ENCODE results near the gene ZNF485. TPM values are rescaled to one million over a fixed set of nuclear protein-coding genes. Genes with fewer than 3 reads are reported as not detected.

The ZNF485 gene
- total RNA-seq, 1 donor from 2014 or later = 5.4 TPM

- H3K4me3 ChIP-seq = no peak overlapping the region
- peaks cover under 1% of the 10 kb centered on the region for H3K4me1 ChIP-seq
- H3K36me3 ChIP-seq = peaks cover 0 to 41% of the 10 kb centered on the region in 2 donors
- H3K27me3 ChIP-seq = no peaks in the 10 kb centered on the region
- TF ChIP-seq, protein P1, sequence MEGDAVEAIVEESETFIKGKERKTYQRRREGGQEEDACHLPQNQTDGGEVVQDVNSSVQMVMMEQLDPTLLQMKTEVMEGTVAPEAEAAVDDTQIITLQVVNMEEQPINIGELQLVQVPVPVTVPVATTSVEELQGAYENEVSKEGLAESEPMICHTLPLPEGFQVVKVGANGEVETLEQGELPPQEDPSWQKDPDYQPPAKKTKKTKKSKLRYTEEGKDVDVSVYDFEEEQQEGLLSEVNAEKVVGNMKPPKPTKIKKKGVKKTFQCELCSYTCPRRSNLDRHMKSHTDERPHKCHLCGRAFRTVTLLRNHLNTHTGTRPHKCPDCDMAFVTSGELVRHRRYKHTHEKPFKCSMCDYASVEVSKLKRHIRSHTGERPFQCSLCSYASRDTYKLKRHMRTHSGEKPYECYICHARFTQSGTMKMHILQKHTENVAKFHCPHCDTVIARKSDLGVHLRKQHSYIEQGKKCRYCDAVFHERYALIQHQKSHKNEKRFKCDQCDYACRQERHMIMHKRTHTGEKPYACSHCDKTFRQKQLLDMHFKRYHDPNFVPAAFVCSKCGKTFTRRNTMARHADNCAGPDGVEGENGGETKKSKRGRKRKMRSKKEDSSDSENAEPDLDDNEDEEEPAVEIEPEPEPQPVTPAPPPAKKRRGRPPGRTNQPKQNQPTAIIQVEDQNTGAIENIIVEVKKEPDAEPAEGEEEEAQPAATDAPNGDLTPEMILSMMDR (IDR thresholded peaks at IDR 0.05) = no peak
- TF ChIP-seq POLR2A (IDR thresholded peaks at IDR 0.05) (no peak), POLR2AphosphoS5 (IDR thresholded peaks at IDR 0.05; ENCODE audit: insufficient read depth in 1 of 2, low read depth in 1 of 2) (no peak)
- H3K27ac ChIP-seq = no peak overlapping the region
- H3K9me3 ChIP-seq = peaks cover 13% of the 10 kb centered on the region
- intact Hi-C loops (cut with DNase I) = no loop called here
- no peak for DNase-seq (ENCODE audit: extremely low spot score in 2 of 2)
Measured at GRCh38 chr10:43616697-43617370, 10.6 kb downstream of the ZNF485 start.

- H3K4me3 ChIP-seq = no peak overlapping the region
- intact Hi-C loops (cut with DNase I) = no loop called here
Measured at GRCh38 chr10:43619368-43619767, 13.1 kb downstream of the ZNF485 start.

DNA sequence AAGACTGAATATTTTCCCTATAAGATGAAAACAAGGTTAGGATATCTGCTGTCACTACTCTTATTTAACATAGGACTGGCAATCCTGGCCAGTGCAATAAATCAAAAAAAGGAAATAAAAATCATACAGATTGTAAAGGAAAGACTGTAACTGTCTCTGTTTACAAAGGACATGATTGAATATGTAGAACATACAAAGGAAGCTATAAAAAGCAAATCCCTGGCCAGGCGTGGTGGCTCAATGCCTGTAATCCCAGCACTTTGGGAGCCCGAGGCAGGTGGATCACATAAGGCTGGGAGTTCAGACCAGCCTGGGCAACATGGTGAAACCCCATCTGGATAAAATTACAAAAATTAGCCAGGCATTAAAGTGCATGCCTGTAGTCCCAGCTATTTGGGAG, 15.8 kb downstream of the ZNF485 start:
- Histone ChIP-seq H3K4me3 (no peak overlapping the region), H3K4me1 (peaks cover 6% of the 10 kb centered on the region), H3K27me3 (no peaks in the 10 kb centered on the region), H3K9me3 (peaks cover 4% of the 10 kb centered on the region), H3K36me3 (peaks cover 0 to 5% of the 10 kb centered on the region in 2 donors), H3K27ac (no peak overlapping the region)
- DNase-seq (ENCODE audit: extremely low spot score in 2 of 2) = no peak
- TF ChIP-seq POLR2AphosphoS5 (IDR thresholded peaks at IDR 0.05; ENCODE audit: insufficient read depth in 1 of 2, low read depth in 1 of 2) (no peak), POLR2A (IDR thresholded peaks at IDR 0.05) (no peak)
- TF ChIP-seq, protein P1 (IDR thresholded peaks at IDR 0.05) = no peak
- intact Hi-C loops (cut with DNase I) = no loop called here

More at GRCh38 chr10:43619368-43619767, 13.1 kb downstream of the ZNF485 start:
- H3K9me3 ChIP-seq = peaks cover 13% of the 10 kb centered on the region
- no peaks in the 10 kb centered on the region for H3K27me3 ChIP-seq
- peaks cover 0 to 28% of the 10 kb centered on the region in 2 donors for H3K36me3 ChIP-seq
- no peak overlapping the region for H3K27ac ChIP-seq
- peaks cover 6% of the 10 kb centered on the region for H3K4me1 ChIP-seq
- no peak for DNase-seq (ENCODE audit: extremely low spot score in 2 of 2)
- TF ChIP-seq, protein P1 (IDR thresholded peaks at IDR 0.05) = no peak
- TF ChIP-seq POLR2AphosphoS5 (IDR thresholded peaks at IDR 0.05; ENCODE audit: insufficient read depth in 1 of 2, low read depth in 1 of 2) (no peak), POLR2A (IDR thresholded peaks at IDR 0.05) (no peak)

DNA sequence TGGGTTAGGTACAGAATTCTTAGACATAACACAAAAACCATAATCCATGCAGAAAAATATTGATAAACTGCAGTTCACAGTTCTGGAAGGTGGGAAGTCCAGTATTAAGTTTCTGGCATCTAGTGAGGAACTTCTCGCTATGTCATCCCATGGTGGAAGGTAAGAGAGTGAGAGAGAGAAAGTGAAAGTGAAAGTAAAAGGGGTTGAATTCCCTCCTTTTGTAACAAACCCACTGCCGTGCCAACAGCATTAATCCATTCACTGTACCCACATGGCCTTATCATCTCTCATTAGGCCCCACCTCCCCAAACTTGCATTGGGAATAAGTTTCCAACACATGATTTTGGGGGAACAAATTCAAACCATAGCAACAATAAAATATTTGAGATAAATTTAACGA, 17.1 kb downstream of the ZNF485 start:
- TF ChIP-seq POLR2A (IDR thresholded peaks at IDR 0.05) = no peak
- TF ChIP-seq, protein P1 (IDR thresholded peaks at IDR 0.05) = no peak
- no peak for TF ChIP-seq POLR2AphosphoS5 (IDR thresholded peaks at IDR 0.05; ENCODE audit: insufficient read depth in 1 of 2, low read depth in 1 of 2)
- intact Hi-C loops (cut with DNase I) = no loop called here
- peak overlapping the region in 1 of 2 donors; percentile 13 for H3K4me3 ChIP-seq
- no peaks in the 10 kb centered on the region for H3K9me3 ChIP-seq
- peaks cover 6% of the 10 kb centered on the region for H3K4me1 ChIP-seq
- DNase-seq (ENCODE audit: extremely low spot score in 2 of 2) = no peak
- no peaks in the 10 kb centered on the region for H3K36me3 ChIP-seq
- H3K27me3 ChIP-seq = no peaks in the 10 kb centered on the region
- no peak overlapping the region for H3K27ac ChIP-seq

DNA sequence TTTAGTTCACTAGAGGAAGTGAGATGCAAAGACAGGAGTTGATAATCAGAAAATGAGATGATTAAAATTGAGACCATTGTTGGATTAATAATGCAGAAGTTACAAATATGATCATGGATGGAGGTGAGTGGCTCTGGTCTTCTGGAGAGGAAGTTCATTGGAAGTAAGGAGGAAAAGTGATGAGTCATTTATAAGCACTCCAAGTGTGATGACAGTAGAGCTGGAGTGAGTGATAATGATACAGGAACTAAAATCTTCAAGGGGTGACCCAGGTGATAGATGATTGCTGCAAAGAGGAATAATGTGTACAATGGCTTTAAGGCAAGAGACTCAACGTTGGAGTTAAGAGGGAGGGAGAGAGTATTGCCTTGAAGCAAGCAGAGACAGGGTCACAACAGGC, 21.7 kb downstream of the ZNF485 start:
- no peak for DNase-seq (ENCODE audit: extremely low spot score in 2 of 2)
- Histone ChIP-seq H3K27me3 (no peaks in the 10 kb centered on the region), H3K9me3 (no peaks in the 10 kb centered on the region), H3K4me3 (no peak overlapping the region), H3K27ac (no peak overlapping the region), H3K4me1 (no peaks in the 10 kb centered on the region), H3K36me3 (no peaks in the 10 kb centered on the region)
- TF ChIP-seq, protein P1 (IDR thresholded peaks at IDR 0.05) = no peak
- TF ChIP-seq POLR2AphosphoS5 (IDR thresholded peaks at IDR 0.05; ENCODE audit: insufficient read depth in 1 of 2, low read depth in 1 of 2) (no peak), POLR2A (IDR thresholded peaks at IDR 0.05) (no peak)
- intact Hi-C loops (cut with DNase I) = no loop called here
